Endothelial cell of umbilical vein (primary cell): ENCODE measurements around the gene PLXDC1. TPM values are rescaled to one million over a fixed set of nuclear protein-coding genes. Genes with fewer than 3 reads are reported as not detected.
"Not testable (repeated sequence)": the region's sequence is repeated elsewhere in the genome, so short reads cannot be mapped to it uniquely, and the experiment has no call there.

ENCODE experiments used
- BruUV-seq: library from RNA; stranded (reverse); fragments of 400-500 nt; replicated peaks from 2 replicates; lab custom pipeline; 2021; lab: Mats Ljungman, UMichigan
- CTCF ChIA-PET: fragments of 300-600, 350-600 bp; sonication (Branson Sonifier 250); formaldehyde crosslinking; loops from one replicate; lab custom pipeline; 2021; ENCODE audit warnings: antibody characterized with exemption, inconsistent platforms; lab: Charles Lee
- POLR2A ChIA-PET: fragments of 300-600, 350-600 bp; sonication (Branson Sonifier 250); formaldehyde crosslinking; loops from one replicate; lab custom pipeline; 2021; ENCODE audit warnings: antibody characterized with exemption, inconsistent platforms; lab: Charles Lee
- DNase-seq: peaks from one replicate; pipeline ENCODE4 v3.0.0-alpha.2; 2011; ENCODE audit warnings: low read depth, low spot score
- FAIRE-seq: peaks from 2 replicates; lab custom pipeline; 2011; peaks lifted over from hg19 to GRCh38; lab: Jason Lieb, UNC
- H2AFZ ChIP-seq: 2 replicates; pipeline ENCODE4 v1.6.0; 2012; ENCODE audit warnings: low read depth, low read length, control low read depth, inconsistent platforms
- H3K27ac ChIP-seq: 2 replicates; pipeline ENCODE4 v1.5.1; 2011; ENCODE audit warnings: low read depth, mild to moderate bottlenecking, control low read depth, low read length, moderate library complexity; ENCODE audit not compliant: insufficient read depth
- H3K27me3 ChIP-seq, 2 experiments: 2 replicates each; pipeline versions ENCODE4 v1.6.0 to v1.6.1; 2011; ENCODE audit warnings: low read length in 2 of 2, mixed read lengths in 1 of 2; ENCODE audit not compliant: control insufficient read depth in 2 of 2, insufficient read depth in 2 of 2
- H3K36me3 ChIP-seq, 2 experiments: 2 replicates in 1 of 2; 3 replicates in 1 of 2; pipeline ENCODE4 v1.5.1; 2011; ENCODE audit warnings: low read length in 2 of 2, mild to moderate bottlenecking in 1 of 2, moderate library complexity in 1 of 2; ENCODE audit not compliant: control insufficient read depth in 2 of 2, insufficient read depth in 2 of 2; ENCODE audit errors: extremely low read depth in 1 of 2
- H3K4me1 ChIP-seq: 3 replicates; pipeline ENCODE4 v1.5.1; 2011; ENCODE audit warnings: mild to moderate bottlenecking, low read length; ENCODE audit not compliant: control insufficient read depth, insufficient read depth; ENCODE audit errors: extremely low read depth
- H3K4me2 ChIP-seq: 2 replicates; pipeline ENCODE4 v1.6.1; 2011; ENCODE audit warnings: low read length, control low read depth, mixed read lengths; ENCODE audit not compliant: insufficient read depth
- H3K4me3 ChIP-seq, 3 experiments: fragments of 200-600 bp in 1 of 3; sonication (generic), shearing (Covaris generic) in 1 of 3; replicated peaks in 1 of 3; 2 replicates each; pipeline ENCODE4 v1.5.1; 2011 to 2016; ENCODE audit warnings: control low read depth in 3 of 3, low read length in 3 of 3, mild to moderate bottlenecking in 2 of 3, inconsistent platforms in 1 of 3, low read depth in 1 of 3, moderate library complexity in 1 of 3; ENCODE audit not compliant: insufficient read depth in 1 of 3
- H3K79me2 ChIP-seq: 2 replicates; pipeline ENCODE4 v1.6.0; 2012; ENCODE audit warnings: low read length, inconsistent platforms; ENCODE audit not compliant: control insufficient read depth, insufficient read depth
- H3K9ac ChIP-seq: replicated peaks from 2 replicates; pipeline ENCODE3; 2011; ENCODE audit warnings: low read length, control low read depth; ENCODE audit not compliant: insufficient read depth; ENCODE audit errors: extremely low read depth
- H3K9me1 ChIP-seq: replicated peaks from 3 replicates; pipeline ENCODE4 v1.6.0; 2011; ENCODE audit warnings: mild to moderate bottlenecking, low read length; ENCODE audit not compliant: control insufficient read depth, insufficient read depth; ENCODE audit errors: extremely low read depth
- H3K9me3 ChIP-seq: replicated peaks from 2 replicates; pipeline ENCODE4 v1.5.1; 2012; ENCODE audit warnings: low read length, inconsistent platforms; ENCODE audit not compliant: control insufficient read depth, insufficient read depth
- H4K20me1 ChIP-seq: replicated peaks from 2 replicates; pipeline ENCODE3; 2011; ENCODE audit warnings: mild to moderate bottlenecking, low read length; ENCODE audit not compliant: control insufficient read depth, insufficient read depth; ENCODE audit errors: extremely low read depth
- EZH2 ChIP-seq: IDR thresholded peaks from 2 replicates; pipeline ENCODE4 v1.6.1; 2012; ENCODE audit warnings: borderline replicate concordance, low read depth, mild to moderate bottlenecking, moderate library complexity, low read length, inconsistent platforms; ENCODE audit not compliant: severe bottlenecking
- FOS ChIP-seq: IDR thresholded peaks from 2 replicates; pipeline ENCODE4 v1.6.1; 2011; ENCODE audit warnings: mild to moderate bottlenecking, low read length, moderate library complexity, borderline replicate concordance; ENCODE audit not compliant: insufficient read depth
- GATA2 ChIP-seq: IDR thresholded peaks from 2 replicates; pipeline ENCODE4 v1.7.0; 2011; ENCODE audit warnings: low read depth, mild to moderate bottlenecking, moderate library complexity, mixed read lengths, low read length; ENCODE audit not compliant: insufficient read length, insufficient read depth
- JUN ChIP-seq: IDR thresholded peaks from 2 replicates; pipeline ENCODE4 v1.6.1; 2011; ENCODE audit warnings: borderline replicate concordance, low read depth; ENCODE audit not compliant: insufficient read length, insufficient read depth
- MYC ChIP-seq: IDR thresholded peaks from one replicate; pipeline ENCODE4 v1.6.1; 2011; ENCODE audit warnings: mild to moderate bottlenecking, low read depth, low read length
- POLR2A ChIP-seq: IDR thresholded peaks from 2 replicates; pipeline ENCODE4 v1.6.1; 2012; ENCODE audit warnings: low read depth, mild to moderate bottlenecking, control low read depth, low read length
- POLR2AphosphoS5 ChIP-seq: IDR thresholded peaks from 2 replicates; pipeline ENCODE4 v1.6.1; 2012; ENCODE audit warnings: low read depth, mild to moderate bottlenecking, control low read depth, low read length, moderate library complexity; ENCODE audit not compliant: insufficient read depth
- dilution Hi-C: fragments of 300-500 bp; cut with MboI; formaldehyde crosslinking; loops from one replicate; pipeline ENCODE4 v1.15.0; 2019; ENCODE audit warnings: low sequenced_read_pairs; ENCODE audit not compliant: extremely low pct_ligation_motif_present
- intact Hi-C: fragments of 100-400 bp; cut with micrococcal nuclease; formaldehyde crosslinking; loops from one replicate; pipeline ENCODE4 v1.10.0; 2022
- polyA plus RNA-seq, 4 experiments: library from polyadenylated mRNA; depleted of rRNA in 3 of 4; stranded (reverse) in 3 of 4; unstranded in 1 of 4; fragments of >200 nt; gene quantifications; 2 replicates each; pipeline versions ENCODE4 v1.2.1 to v1.2.3, GENCODE V29; 2011 to 2012; ENCODE audit warnings: missing spikeins in 1 of 4
- total RNA-seq: library from RNA; stranded (reverse); gene quantifications from 2 replicates; pipeline ENCODE4 v1.2.3, GENCODE V29; 2021
- TF ChIP-seq, protein P1 (sequence below): IDR thresholded peaks from 2 replicates; pipeline ENCODE4 v1.6.1; 2011; ENCODE audit not compliant: insufficient read depth, insufficient read length
- TF ChIP-seq, protein P2 (sequence below), 2 donors: IDR thresholded peaks; 1 replicate in 1 of 2; 2 replicates in 1 of 2; pipeline ENCODE4 v1.5.1; 2011; ENCODE audit warnings: low read length in 2 of 2, mild to moderate bottlenecking in 2 of 2, moderate library complexity in 2 of 2, control low read depth in 1 of 2, inconsistent platforms in 1 of 2, low read depth in 1 of 2; ENCODE audit not compliant: insufficient read depth in 1 of 2; ENCODE audit errors: extremely low read depth in 1 of 2

Gene PLXDC1
- total and polyA plus RNA-seq, 2 donors (not counting 3 experiments of a cell fraction or from before 2014, with no cell fraction given), result 0.03 TPM; not detected in 1

DNA sequence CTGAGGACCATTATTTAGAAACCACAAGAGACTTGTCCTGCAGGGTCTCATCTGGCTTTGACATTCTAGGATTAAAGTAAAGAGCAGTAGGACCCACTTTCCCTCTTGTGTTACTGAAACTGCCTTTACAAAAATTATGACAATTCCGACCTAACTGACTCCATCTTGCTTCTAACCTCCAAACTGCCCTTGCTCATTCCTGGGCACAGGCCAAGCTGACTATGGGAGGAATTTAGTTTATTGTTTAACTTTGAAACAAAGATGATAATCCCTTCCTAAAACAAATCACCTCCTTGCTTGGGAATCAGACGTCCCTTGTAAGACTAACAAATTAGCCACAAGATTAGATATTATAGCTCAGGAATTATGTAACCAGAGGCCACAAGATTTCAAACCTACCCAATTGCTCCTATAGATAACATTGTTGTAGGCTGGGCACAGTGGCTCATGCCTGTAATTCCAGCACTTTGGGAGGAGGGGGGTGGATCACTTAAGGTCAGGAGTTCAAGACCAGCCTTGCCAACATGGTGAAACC lies 97.3 kb downstream of the PLXDC1 start:
- Histone ChIP-seq H3K9me1 (no peaks in the 10 kb centered on the region), H3K4me1 (no peaks in the 10 kb centered on the region), H3K27ac (no peak overlapping the region), H4K20me1 (no peaks in the 10 kb centered on the region), H3K4me2 (no peak overlapping the region), H2AFZ (no peak overlapping the region), H3K36me3 (no peaks in the 10 kb centered on the region), H3K9me3 (no peaks in the 10 kb centered on the region), H3K4me3 (no peak overlapping the region), H3K79me2 (no peaks in the 10 kb centered on the region), H3K9ac (no peak overlapping the region), H3K27me3 (peaks cover 8 to 14% of the 10 kb centered on the region in 2 experiments)
- intact Hi-C loops, result no loop called here
- ChIA-PET CTCF (interaction anchor here (1.0 to 1.1 kb wide), 3 partner anchors 16 to 71 kb away, joined by 3 to 4 read pairs (median 4); no protein-coding TSS in a partner anchor), POLR2A (no interaction called here)
- TF ChIP-seq, protein P1, sequence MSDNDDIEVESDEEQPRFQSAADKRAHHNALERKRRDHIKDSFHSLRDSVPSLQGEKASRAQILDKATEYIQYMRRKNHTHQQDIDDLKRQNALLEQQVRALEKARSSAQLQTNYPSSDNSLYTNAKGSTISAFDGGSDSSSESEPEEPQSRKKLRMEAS, result no peak
- TF ChIP-seq POLR2AphosphoS5 (no peak), FOS (no peak), JUN (no peak), GATA2 (no peak), POLR2A (no peak), EZH2 (no peak), MYC (no peak)
- TF ChIP-seq, protein P2, sequence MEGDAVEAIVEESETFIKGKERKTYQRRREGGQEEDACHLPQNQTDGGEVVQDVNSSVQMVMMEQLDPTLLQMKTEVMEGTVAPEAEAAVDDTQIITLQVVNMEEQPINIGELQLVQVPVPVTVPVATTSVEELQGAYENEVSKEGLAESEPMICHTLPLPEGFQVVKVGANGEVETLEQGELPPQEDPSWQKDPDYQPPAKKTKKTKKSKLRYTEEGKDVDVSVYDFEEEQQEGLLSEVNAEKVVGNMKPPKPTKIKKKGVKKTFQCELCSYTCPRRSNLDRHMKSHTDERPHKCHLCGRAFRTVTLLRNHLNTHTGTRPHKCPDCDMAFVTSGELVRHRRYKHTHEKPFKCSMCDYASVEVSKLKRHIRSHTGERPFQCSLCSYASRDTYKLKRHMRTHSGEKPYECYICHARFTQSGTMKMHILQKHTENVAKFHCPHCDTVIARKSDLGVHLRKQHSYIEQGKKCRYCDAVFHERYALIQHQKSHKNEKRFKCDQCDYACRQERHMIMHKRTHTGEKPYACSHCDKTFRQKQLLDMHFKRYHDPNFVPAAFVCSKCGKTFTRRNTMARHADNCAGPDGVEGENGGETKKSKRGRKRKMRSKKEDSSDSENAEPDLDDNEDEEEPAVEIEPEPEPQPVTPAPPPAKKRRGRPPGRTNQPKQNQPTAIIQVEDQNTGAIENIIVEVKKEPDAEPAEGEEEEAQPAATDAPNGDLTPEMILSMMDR (IDR thresholded peaks at IDR 0.05; ENCODE audit: extremely low read depth in 1 of 2, insufficient read depth in 1 of 2, low read depth in 1 of 2, low read length in 2 of 2), result no peak
- BruUV-seq, result no TSS peak
- dilution Hi-C loops, result no loop called here
- DNase-seq, result no peak
- no peak for FAIRE-seq

- FAIRE-seq, dilution Hi-C loops, POLR2A ChIA-PET: not testable (repeated sequence)
Observed at GRCh38 chr17:39052423-39052822, 99.0 kb downstream of the PLXDC1 start.

More at GRCh38 chr17:39052423-39052822, 99.0 kb downstream of the PLXDC1 start:
- H3K9ac ChIP-seq, H3K79me2 ChIP-seq, H3K4me1 ChIP-seq, CTCF ChIA-PET, H3K9me1 ChIP-seq, H3K4me2 ChIP-seq, H2AFZ ChIP-seq, H3K9me3 ChIP-seq, DNase-seq, H3K27ac ChIP-seq, BruUV-seq, H3K4me3 ChIP-seq, H4K20me1 ChIP-seq, intact Hi-C loops, H3K36me3 ChIP-seq: not testable (repeated sequence)
- H3K27me3 ChIP-seq, result peaks cover 8 to 14% of the 10 kb centered on the region in 2 experiments
